T-cell (primary cell): ENCODE data around the gene ZFR. TPM values are rescaled to one million over a fixed set of nuclear protein-coding genes. Genes with fewer than 3 reads are reported as not detected.
A peak's percentile ranks its signal among the peaks of the same experiment; 100 is the strongest.

Experiments used
- ATAC-seq, 4 experiments: fragments of 200-7000 bp in 3 of 4; fragments of 150-1000 bp in 1 of 4; cut with Tn5 transposase; replicated peaks in 1 of 4; 1 replicate in 3 of 4; 2 replicates in 1 of 4; pipeline ENCODE4 v1.10.0; 2021; ENCODE audit warnings: moderate library complexity in 3 of 4, mild to moderate bottlenecking in 2 of 4, moderate number of reproducible peaks in 1 of 4
- CTCF ChIA-PET, 2 donors: fragments of 300-600 bp; sonication (Branson Sonifier 250); formaldehyde crosslinking; loops; one replicate each; lab custom pipeline; 2022; ENCODE audit warnings: antibody characterized with exemption in 2 of 2; lab: Charles Lee
- POLR2A ChIA-PET, 2 donors: fragments of 300-600 bp; sonication (Branson Sonifier 250); formaldehyde crosslinking; loops; one replicate each; lab custom pipeline; 2022; ENCODE audit warnings: antibody characterized with exemption in 2 of 2; lab: Charles Lee
- DNase-seq, 35 experiments: peaks; one replicate each; pipeline versions ENCODE4 v3.0.0 to v3.0.0-alpha.2; 2013 to 2023
- H3K27ac ChIP-seq: one replicate; pipeline ENCODE4 v1.5.1; 2013; ENCODE audit warnings: low read length
- H3K27me3 ChIP-seq, 2 experiments: replicated peaks in 1 of 2; 1 replicate in 1 of 2; 2 replicates in 1 of 2; pipeline versions ENCODE4 v1.6.1 to v1.7.0; 2013; ENCODE audit warnings: low read length in 1 of 2, mixed read lengths in 1 of 2; ENCODE audit not compliant: control insufficient read depth in 2 of 2, insufficient read depth in 2 of 2; ENCODE audit errors: extremely low read depth in 1 of 2
- H3K36me3 ChIP-seq, 2 donors: 1 replicate in 1 of 2; 2 replicates in 1 of 2; pipeline versions ENCODE4 v1.6.1 to v1.7.0; 2013; ENCODE audit warnings: low read length in 1 of 2; ENCODE audit not compliant: control insufficient read depth in 2 of 2, insufficient read depth in 1 of 2; ENCODE audit errors: extremely low read depth in 1 of 2
- H3K4me1 ChIP-seq, 2 experiments: 1 replicate in 1 of 2; 2 replicates in 1 of 2; pipeline versions ENCODE4 v1.6.1 to v1.7.0; 2013; ENCODE audit warnings: low read length in 2 of 2, mixed read lengths in 1 of 2; ENCODE audit not compliant: insufficient read depth in 2 of 2, control insufficient read depth in 1 of 2; ENCODE audit errors: extremely low read depth in 1 of 2
- H3K4me3 ChIP-seq, 2 donors: 1 replicate in 1 of 2; 2 replicates in 1 of 2; pipeline versions ENCODE4 v1.5.1 to v1.7.0; 2013; ENCODE audit warnings: mild to moderate bottlenecking in 2 of 2, low read length in 1 of 2, moderate library complexity in 1 of 2; ENCODE audit not compliant: control insufficient read depth in 1 of 2; ENCODE audit errors: extremely low read depth in 1 of 2
- H3K9me3 ChIP-seq: 2 replicates; pipeline ENCODE4 v1.7.0; 2013
- H3K27ac Mint-ChIP-seq, 2 donors: one replicate each; pipeline ENCODE4 v1.8.0; 2020 to 2021; ENCODE audit warnings: mild to moderate bottlenecking in 2 of 2, mixed read lengths in 2 of 2
- H3K27me3 Mint-ChIP-seq, 2 donors: one replicate each; pipeline ENCODE4 v1.8.0; 2021 to 2022; ENCODE audit warnings: mixed read lengths in 2 of 2
- H3K36me3 Mint-ChIP-seq: one replicate; pipeline ENCODE4 v1.8.0; 2021; ENCODE audit warnings: mixed read lengths
- H3K4me1 Mint-ChIP-seq, 3 donors: one replicate each; pipeline ENCODE4 v1.8.0; 2020 to 2022; ENCODE audit warnings: mixed read lengths in 3 of 3, mild to moderate bottlenecking in 1 of 3
- H3K4me3 Mint-ChIP-seq, 3 donors: one replicate each; pipeline ENCODE4 v1.8.0; 2020 to 2022; ENCODE audit warnings: mild to moderate bottlenecking in 3 of 3, mixed read lengths in 3 of 3, moderate library complexity in 3 of 3
- H3K9me3 Mint-ChIP-seq, 3 donors: one replicate each; pipeline ENCODE4 v1.8.0; 2020 to 2022; ENCODE audit warnings: mixed read lengths in 3 of 3
- WGBS: methylation state at CpG from one replicate; pipeline ENCODE4 v1.1.5; 2013; ENCODE audit warnings: missing lambda C conversion rate; ENCODE audit not compliant: insufficient coverage; 5-methylcytosine and 5-hydroxymethylcytosine counted together
- total RNA-seq, 35 experiments: library from RNA in 6 of 35; stranded (reverse) in 6 of 35; fragments of 120-200 nt in 1 of 35; gene quantifications; one replicate each; pipeline versions ENCODE4 v1.2.1 to v1.2.4 and lab custom pipeline; 2013 to 2026

Gene ZFR
- total RNA-seq, 5 donors from 2014 or later (not counting 1 experiment from before 2014, with no cell fraction given): 50.1 to 55.9 (median 54.2) TPM

- Mint-ChIP-seq H3K27ac (no peak overlapping the region), H3K4me3 (no peak overlapping the region), H3K9me3 (peaks cover 0 to 8% (median 0%) of the 10 kb centered on the region in 3 donors), H3K36me3 (peaks cover 37% of the 10 kb centered on the region), H3K4me1 (peaks cover 53 to 63% (median 61%) of the 10 kb centered on the region in 3 donors), H3K27me3 (no peaks in the 10 kb centered on the region)
- no peak overlapping the region for H3K4me3 ChIP-seq
- H3K9me3 ChIP-seq: no peaks in the 10 kb centered on the region
- 100% methylated on average over 3 of the region's 7 CpGs for WGBS
- peaks cover 0 to 6% of the 10 kb centered on the region in 2 experiments for H3K4me1 ChIP-seq
- POLR2A ChIA-PET: interaction anchor here (0.6 kb wide), 2 partner anchors 46 to 905 kb away, joined by 3 read pairs; no protein-coding TSS in a partner anchor
- CTCF ChIA-PET: interaction anchor here in 1 of 2 donors (0.7 kb wide), 1 partner anchor 30 kb away, joined by 3 read pairs; no protein-coding TSS in a partner anchor
- ATAC-seq (no peak), DNase-seq (no peak)
- H3K27ac ChIP-seq: no peak overlapping the region
- no peaks in the 10 kb centered on the region for H3K27me3 ChIP-seq
- peaks cover 4 to 14% of the 10 kb centered on the region in 2 donors for H3K36me3 ChIP-seq
Observed at GRCh38 chr5:32426440-32427151, 17.9 kb downstream of the ZFR start.

GRCh38 chr5:32422697-32423096 is 21.8 kb downstream of the ZFR start:
- Mint-ChIP-seq H3K9me3 (peaks cover 0 to 8% (median 0%) of the 10 kb centered on the region in 3 donors), H3K27ac (no peak overlapping the region), H3K27me3 (no peaks in the 10 kb centered on the region), H3K4me1 (peaks cover 45 to 58% (median 51%) of the 10 kb centered on the region in 3 donors), H3K36me3 (peaks cover 32% of the 10 kb centered on the region), H3K4me3 (no peak overlapping the region)
- Histone ChIP-seq H3K4me3 (no peak overlapping the region), H3K27ac (no peak overlapping the region), H3K36me3 (peaks cover 4 to 11% of the 10 kb centered on the region in 2 donors), H3K27me3 (no peaks in the 10 kb centered on the region), H3K4me1 (peaks cover 0 to 3% of the 10 kb centered on the region in 2 experiments), H3K9me3 (no peaks in the 10 kb centered on the region)
- ATAC-seq (no peak), DNase-seq (no peak)
- ChIA-PET POLR2A (no interaction called here), CTCF (interaction anchor here in 1 of 2 donors (1.5 kb wide), 1 partner anchor 167 kb away, joined by 3 read pairs; no protein-coding TSS in a partner anchor)
- WGBS: 100% methylated on average over 2 of the region's 4 CpGs

GRCh38 chr5:32421075-32421474 is 23.5 kb downstream of the ZFR start:
- Mint-ChIP-seq H3K4me3 (no peak overlapping the region), H3K4me1 (peaks cover 43 to 59% (median 52%) of the 10 kb centered on the region in 3 donors), H3K9me3 (peaks cover 0 to under 1% (median 0%) of the 10 kb centered on the region in 3 donors), H3K27ac (no peak overlapping the region), H3K27me3 (no peaks in the 10 kb centered on the region), H3K36me3 (peaks cover 30% of the 10 kb centered on the region)
- H3K4me3 ChIP-seq: no peak overlapping the region
- no peaks in the 10 kb centered on the region for H3K9me3 ChIP-seq
- H3K36me3 ChIP-seq: peaks cover 5 to 14% of the 10 kb centered on the region in 2 donors
- peaks cover 0 to 3% of the 10 kb centered on the region in 2 experiments for H3K4me1 ChIP-seq
- no peaks in the 10 kb centered on the region for H3K27me3 ChIP-seq
- ATAC-seq: no peak
- ChIA-PET CTCF (interaction anchor here (0.5 to 1.4 kb wide), 5 partner anchors 11 to 191 kb away, joined by 3 to 4 read pairs (median 3); no protein-coding TSS in a partner anchor), POLR2A (no interaction called here)
- no peak overlapping the region for H3K27ac ChIP-seq
- no peak for DNase-seq

- Histone ChIP-seq H3K36me3 (peaks cover 5 to 17% of the 10 kb centered on the region in 2 donors), H3K27me3 (no peaks in the 10 kb centered on the region), H3K4me3 (no peak overlapping the region), H3K9me3 (no peaks in the 10 kb centered on the region), H3K4me1 (peaks cover 0 to 3% of the 10 kb centered on the region in 2 experiments), H3K27ac (no peak overlapping the region)
- ATAC-seq (no peak), DNase-seq (no peak)
- Mint-ChIP-seq H3K36me3 (peaks cover 33% of the 10 kb centered on the region), H3K9me3 (no peaks in the 10 kb centered on the region), H3K4me1 (peaks cover 45 to 59% (median 54%) of the 10 kb centered on the region in 3 donors), H3K27me3 (no peaks in the 10 kb centered on the region), H3K4me3 (no peak overlapping the region), H3K27ac (no peak overlapping the region)
- CTCF ChIA-PET: interaction anchor here (0.5 to 1.4 kb wide), 6 partner anchors 10 to 192 kb away, joined by 3 to 4 read pairs (median 3); no protein-coding TSS in a partner anchor
- no CpG with 5 or more reads among the region's 1 CpG for WGBS
- POLR2A ChIA-PET: no interaction called here
Observed at GRCh38 chr5:32420506-32420905, 24.0 kb downstream of the ZFR start.

- no peak overlapping the region for H3K4me3 ChIP-seq
- DNase-seq (no peak), ATAC-seq (no peak)
- no CpG with 5 or more reads among the region's 2 CpGs for WGBS
- peaks cover 0 to 3% of the 10 kb centered on the region in 2 experiments for H3K4me1 ChIP-seq
- no peak overlapping the region for H3K27ac ChIP-seq
- Mint-ChIP-seq H3K4me1 (peaks cover 43 to 56% (median 49%) of the 10 kb centered on the region in 3 donors), H3K4me3 (no peak overlapping the region), H3K9me3 (no peaks in the 10 kb centered on the region), H3K27me3 (no peaks in the 10 kb centered on the region), H3K27ac (no peak overlapping the region), H3K36me3 (peaks cover 39% of the 10 kb centered on the region)
- ChIA-PET POLR2A (interaction anchor here (0.5 to 1.1 kb wide), 2 partner anchors 8 to 68 kb away, joined by 3 to 4 read pairs; no protein-coding TSS in a partner anchor), CTCF (interaction anchor here in 1 of 2 donors (0.5 to 1.4 kb wide), 3 partner anchors 148 to 192 kb away, joined by 3 read pairs; no protein-coding TSS in a partner anchor)
- no peaks in the 10 kb centered on the region for H3K27me3 ChIP-seq
- no peaks in the 10 kb centered on the region for H3K9me3 ChIP-seq
- H3K36me3 ChIP-seq: peaks cover 5 to 24% of the 10 kb centered on the region in 2 donors
Observed at GRCh38 chr5:32419791-32420190, 24.7 kb downstream of the ZFR start.

GRCh38 chr5:32413466-32414263 is 30.9 kb downstream of the ZFR start:
- Mint-ChIP-seq H3K27ac (peak overlapping the region in 1 of 2 donors; percentile 6), H3K36me3 (peaks cover 54% of the 10 kb centered on the region), H3K9me3 (no peaks in the 10 kb centered on the region), H3K27me3 (no peaks in the 10 kb centered on the region), H3K4me1 (peaks cover 15 to 25% (median 24%) of the 10 kb centered on the region in 3 donors), H3K4me3 (no peak overlapping the region)
- Histone ChIP-seq H3K27ac (no peak overlapping the region), H3K4me1 (no peaks in the 10 kb centered on the region), H3K4me3 (no peak overlapping the region), H3K9me3 (no peaks in the 10 kb centered on the region), H3K27me3 (no peaks in the 10 kb centered on the region), H3K36me3 (peaks cover 5 to 66% of the 10 kb centered on the region in 2 donors)
- CTCF ChIA-PET: interaction anchor here in 1 of 2 donors (0.6 kb wide), 1 partner anchor 38 kb away, joined by 3 read pairs; no protein-coding TSS in a partner anchor
- DNase-seq (no peak), ATAC-seq (no peak)
- POLR2A ChIA-PET: no interaction called here
- WGBS: 100% methylated on average over 2 of the region's 3 CpGs
